GM12878 (cell line): ENCODE data around the gene GALNT9.

Experiments
- BRCA1 ChIP-seq: IDR thresholded peaks from 2 replicates; pipeline ENCODE4 v1.6.1; 2011; ENCODE audit warnings: low read depth, low read length, improper control_type of control experiment
- FOXK2 ChIP-seq: fragments of 450-650 bp; IDR thresholded peaks from 2 replicates; pipeline ENCODE4 v1.6.1; 2017; ENCODE audit warnings: mild to moderate bottlenecking, moderate library complexity
- POLR2A ChIP-seq: IDR thresholded peaks from 2 replicates; pipeline ENCODE4 v1.6.1; 2011; ENCODE audit warnings: low read depth, mild to moderate bottlenecking, low read length
- RBBP5 ChIP-seq: fragments of 200-600 bp; sonication (generic); conservative IDR thresholded peaks from 2 replicates; pipeline ENCODE4 v1.6.1; 2016
- TAF1 ChIP-seq: IDR thresholded peaks from 2 replicates; pipeline ENCODE4 v1.6.1; 2011; ENCODE audit warnings: mild to moderate bottlenecking, low read depth, low read length, borderline replicate concordance
- TCF12 ChIP-seq: IDR thresholded peaks from 2 replicates; pipeline ENCODE4 v1.6.1; 2011; ENCODE audit warnings: low read depth, mild to moderate bottlenecking, low read length
- ZNF24 ChIP-seq: fragments of 450-650 bp; IDR thresholded peaks from 2 replicates; pipeline ENCODE4 v1.6.1; 2017; ENCODE audit warnings: antibody characterized with exemption, mild to moderate bottlenecking
- TF ChIP-seq, protein P1 (sequence below), 3 experiments: IDR thresholded peaks in 2 of 3; conservative IDR thresholded peaks in 1 of 3; 2 replicates each; pipeline ENCODE4 v1.5.1; 2011; ENCODE audit warnings: low read depth in 3 of 3, low read length in 3 of 3, mild to moderate bottlenecking in 3 of 3, control low read depth in 2 of 3, moderate library complexity in 2 of 3, inconsistent platforms in 1 of 3, mixed read lengths in 1 of 3; ENCODE audit not compliant: control insufficient read depth in 2 of 3, insufficient read depth in 1 of 3; ENCODE audit errors: extremely low read depth in 1 of 3
- TF ChIP-seq, protein P2 (sequence below): fragments of 450-650 bp; IDR thresholded peaks from 2 replicates; pipeline ENCODE4 v1.6.1; 2016; ENCODE audit warnings: mild to moderate bottlenecking, moderate library complexity, borderline replicate concordance

GRCh38 chr12:132279184-132279889 is 50.1 kb downstream of the GALNT9 start:
- TF ChIP-seq, protein P1, sequence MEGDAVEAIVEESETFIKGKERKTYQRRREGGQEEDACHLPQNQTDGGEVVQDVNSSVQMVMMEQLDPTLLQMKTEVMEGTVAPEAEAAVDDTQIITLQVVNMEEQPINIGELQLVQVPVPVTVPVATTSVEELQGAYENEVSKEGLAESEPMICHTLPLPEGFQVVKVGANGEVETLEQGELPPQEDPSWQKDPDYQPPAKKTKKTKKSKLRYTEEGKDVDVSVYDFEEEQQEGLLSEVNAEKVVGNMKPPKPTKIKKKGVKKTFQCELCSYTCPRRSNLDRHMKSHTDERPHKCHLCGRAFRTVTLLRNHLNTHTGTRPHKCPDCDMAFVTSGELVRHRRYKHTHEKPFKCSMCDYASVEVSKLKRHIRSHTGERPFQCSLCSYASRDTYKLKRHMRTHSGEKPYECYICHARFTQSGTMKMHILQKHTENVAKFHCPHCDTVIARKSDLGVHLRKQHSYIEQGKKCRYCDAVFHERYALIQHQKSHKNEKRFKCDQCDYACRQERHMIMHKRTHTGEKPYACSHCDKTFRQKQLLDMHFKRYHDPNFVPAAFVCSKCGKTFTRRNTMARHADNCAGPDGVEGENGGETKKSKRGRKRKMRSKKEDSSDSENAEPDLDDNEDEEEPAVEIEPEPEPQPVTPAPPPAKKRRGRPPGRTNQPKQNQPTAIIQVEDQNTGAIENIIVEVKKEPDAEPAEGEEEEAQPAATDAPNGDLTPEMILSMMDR (IDR thresholded peaks at IDR 0.05 in 2 of 3, conservative IDR thresholded peaks at IDR 0.05 in 1 of 3; ENCODE audit: control insufficient read depth in 2 of 3, extremely low read depth in 1 of 3, insufficient read depth in 1 of 3, low read depth in 3 of 3, low read length in 3 of 3): no peak
- TF ChIP-seq RBBP5: no peak
- TF ChIP-seq BRCA1: no peak
- TF ChIP-seq POLR2A: no peak
- no peak for TF ChIP-seq TAF1
- TF ChIP-seq ZNF24: no peak
- TF ChIP-seq TCF12: no peak
- TF ChIP-seq FOXK2: no peak
- TF ChIP-seq, protein P2, sequence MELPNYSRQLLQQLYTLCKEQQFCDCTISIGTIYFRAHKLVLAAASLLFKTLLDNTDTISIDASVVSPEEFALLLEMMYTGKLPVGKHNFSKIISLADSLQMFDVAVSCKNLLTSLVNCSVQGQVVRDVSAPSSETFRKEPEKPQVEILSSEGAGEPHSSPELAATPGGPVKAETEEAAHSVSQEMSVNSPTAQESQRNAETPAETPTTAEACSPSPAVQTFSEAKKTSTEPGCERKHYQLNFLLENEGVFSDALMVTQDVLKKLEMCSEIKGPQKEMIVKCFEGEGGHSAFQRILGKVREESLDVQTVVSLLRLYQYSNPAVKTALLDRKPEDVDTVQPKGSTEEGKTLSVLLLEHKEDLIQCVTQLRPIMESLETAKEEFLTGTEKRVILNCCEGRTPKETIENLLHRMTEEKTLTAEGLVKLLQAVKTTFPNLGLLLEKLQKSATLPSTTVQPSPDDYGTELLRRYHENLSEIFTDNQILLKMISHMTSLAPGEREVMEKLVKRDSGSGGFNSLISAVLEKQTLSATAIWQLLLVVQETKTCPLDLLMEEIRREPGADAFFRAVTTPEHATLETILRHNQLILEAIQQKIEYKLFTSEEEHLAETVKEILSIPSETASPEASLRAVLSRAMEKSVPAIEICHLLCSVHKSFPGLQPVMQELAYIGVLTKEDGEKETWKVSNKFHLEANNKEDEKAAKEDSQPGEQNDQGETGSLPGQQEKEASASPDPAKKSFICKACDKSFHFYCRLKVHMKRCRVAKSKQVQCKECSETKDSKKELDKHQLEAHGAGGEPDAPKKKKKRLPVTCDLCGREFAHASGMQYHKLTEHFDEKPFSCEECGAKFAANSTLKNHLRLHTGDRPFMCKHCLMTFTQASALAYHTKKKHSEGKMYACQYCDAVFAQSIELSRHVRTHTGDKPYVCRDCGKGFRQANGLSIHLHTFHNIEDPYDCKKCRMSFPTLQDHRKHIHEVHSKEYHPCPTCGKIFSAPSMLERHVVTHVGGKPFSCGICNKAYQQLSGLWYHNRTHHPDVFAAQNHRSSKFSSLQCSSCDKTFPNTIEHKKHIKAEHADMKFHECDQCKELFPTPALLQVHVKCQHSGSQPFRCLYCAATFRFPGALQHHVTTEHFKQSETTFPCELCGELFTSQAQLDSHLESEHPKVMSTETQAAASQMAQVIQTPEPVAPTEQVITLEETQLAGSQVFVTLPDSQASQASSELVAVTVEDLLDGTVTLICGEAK: no peak
